WTC11 (cell line): Measurements from ENCODE around the gene GPR156.

Experiments used
- ELF4 ChIP-seq: sonication (generic); formaldehyde crosslinking; IDR thresholded peaks from 2 replicates; pipeline ENCODE4 v1.8.1; 2022; ENCODE audit warnings: low read depth, mild to moderate bottlenecking, moderate library complexity, missing genetic modification reagents
- GABPB1 ChIP-seq: sonication (generic); formaldehyde crosslinking; IDR thresholded peaks from 2 replicates; pipeline ENCODE4 v1.8.1; 2023; ENCODE audit warnings: mild to moderate bottlenecking, missing genetic modification reagents
- JUN ChIP-seq: sonication (generic); formaldehyde crosslinking; IDR thresholded peaks from 2 replicates; pipeline ENCODE4 v1.8.0; 2023; ENCODE audit warnings: mild to moderate bottlenecking, missing genetic modification reagents
- MAX ChIP-seq: sonication (generic); formaldehyde crosslinking; IDR thresholded peaks from 2 replicates; pipeline ENCODE4 v1.8.0; 2022; ENCODE audit warnings: mild to moderate bottlenecking, missing genetic modification reagents
- MXD4 ChIP-seq: fragments of 250-450 bp; sonication (Bioruptor Pico); IDR thresholded peaks from 2 replicates; pipeline ENCODE4 v1.8.0; 2021; ENCODE audit warnings: mild to moderate bottlenecking, moderate library complexity, borderline replicate concordance
- SMAD3 ChIP-seq: sonication (generic); formaldehyde crosslinking; IDR thresholded peaks from 2 replicates; pipeline ENCODE4 v1.8.0; 2022; ENCODE audit warnings: missing genetic modification reagents, mild to moderate bottlenecking, borderline replicate concordance
- TEAD4 ChIP-seq: sonication (generic); formaldehyde crosslinking; IDR thresholded peaks from 2 replicates; pipeline ENCODE4 v1.8.0; 2022; ENCODE audit warnings: mild to moderate bottlenecking, missing genetic modification reagents
- USF1 ChIP-seq: sonication (generic); formaldehyde crosslinking; IDR thresholded peaks from 2 replicates; pipeline ENCODE4 v1.8.0; 2022; ENCODE audit warnings: mild to moderate bottlenecking, missing genetic modification reagents
- ZNF121 ChIP-seq: sonication (generic); formaldehyde crosslinking; IDR thresholded peaks from 2 replicates; pipeline ENCODE4 v1.8.0; 2023; ENCODE audit warnings: missing genetic modification reagents
- TF ChIP-seq, protein P1 (sequence below): fragments of 200-600 bp; IDR thresholded peaks from 2 replicates; pipeline ENCODE4 v1.8.0; 2022; ENCODE audit warnings: antibody characterized with exemption
- TF ChIP-seq, protein P2 (sequence below): sonication (generic); formaldehyde crosslinking; IDR thresholded peaks from 2 replicates; pipeline ENCODE4 v1.8.1; 2022; ENCODE audit warnings: low read depth, mild to moderate bottlenecking, moderate library complexity, missing genetic modification reagents, borderline replicate concordance

GRCh38 chr3:120139140-120139539 is 145.9 kb downstream of the GPR156 start:
- TF ChIP-seq, protein P1, sequence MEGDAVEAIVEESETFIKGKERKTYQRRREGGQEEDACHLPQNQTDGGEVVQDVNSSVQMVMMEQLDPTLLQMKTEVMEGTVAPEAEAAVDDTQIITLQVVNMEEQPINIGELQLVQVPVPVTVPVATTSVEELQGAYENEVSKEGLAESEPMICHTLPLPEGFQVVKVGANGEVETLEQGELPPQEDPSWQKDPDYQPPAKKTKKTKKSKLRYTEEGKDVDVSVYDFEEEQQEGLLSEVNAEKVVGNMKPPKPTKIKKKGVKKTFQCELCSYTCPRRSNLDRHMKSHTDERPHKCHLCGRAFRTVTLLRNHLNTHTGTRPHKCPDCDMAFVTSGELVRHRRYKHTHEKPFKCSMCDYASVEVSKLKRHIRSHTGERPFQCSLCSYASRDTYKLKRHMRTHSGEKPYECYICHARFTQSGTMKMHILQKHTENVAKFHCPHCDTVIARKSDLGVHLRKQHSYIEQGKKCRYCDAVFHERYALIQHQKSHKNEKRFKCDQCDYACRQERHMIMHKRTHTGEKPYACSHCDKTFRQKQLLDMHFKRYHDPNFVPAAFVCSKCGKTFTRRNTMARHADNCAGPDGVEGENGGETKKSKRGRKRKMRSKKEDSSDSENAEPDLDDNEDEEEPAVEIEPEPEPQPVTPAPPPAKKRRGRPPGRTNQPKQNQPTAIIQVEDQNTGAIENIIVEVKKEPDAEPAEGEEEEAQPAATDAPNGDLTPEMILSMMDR: no peak
- TF ChIP-seq TEAD4 (CRISPR knock-in tag) (no peak), MAX (CRISPR knock-in tag) (no peak), MXD4 (no peak), JUN (CRISPR knock-in tag) (no peak), ZNF121 (CRISPR knock-in tag) (no peak), ELF4 (no peak), GABPB1 (CRISPR knock-in tag) (no peak), SMAD3 (CRISPR knock-in tag) (no peak), USF1 (no peak)
- TF ChIP-seq, protein P2, sequence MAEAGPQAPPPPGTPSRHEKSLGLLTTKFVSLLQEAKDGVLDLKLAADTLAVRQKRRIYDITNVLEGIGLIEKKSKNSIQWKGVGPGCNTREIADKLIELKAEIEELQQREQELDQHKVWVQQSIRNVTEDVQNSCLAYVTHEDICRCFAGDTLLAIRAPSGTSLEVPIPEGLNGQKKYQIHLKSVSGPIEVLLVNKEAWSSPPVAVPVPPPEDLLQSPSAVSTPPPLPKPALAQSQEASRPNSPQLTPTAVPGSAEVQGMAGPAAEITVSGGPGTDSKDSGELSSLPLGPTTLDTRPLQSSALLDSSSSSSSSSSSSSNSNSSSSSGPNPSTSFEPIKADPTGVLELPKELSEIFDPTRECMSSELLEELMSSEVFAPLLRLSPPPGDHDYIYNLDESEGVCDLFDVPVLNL (CRISPR knock-in tag): no peak
